Activated T-helper 1 cell treated with anti-CD3 and anti-CD28 coated beads, Interleukin-2, amount 50 U/mL, for 16 hours (primary cell): ENCODE data around the gene MACROD1.

Experiments
- DNase-seq, 2 donors: peaks; one replicate each; pipeline ENCODE4 v3.0.0-alpha.2; 2020; ENCODE audit warnings: low read depth in 1 of 2, low spot score in 1 of 2

MACROD1 gene

GRCh38 chr11:64077607-64078006 lies 88.3 kb downstream of the MACROD1 start:
- no peak for DNase-seq

GRCh38 chr11:64076758-64077157 lies 89.2 kb downstream of the MACROD1 start:
- DNase-seq: no peak

GRCh38 chr11:64074239-64074638 lies 91.7 kb downstream of the MACROD1 start:
- no peak for DNase-seq

- no peak for DNase-seq
Observed at GRCh38 chr11:64073542-64073941, 92.4 kb downstream of the MACROD1 start.

- no peak for DNase-seq
Observed at GRCh38 chr11:64072871-64073270, 93.0 kb downstream of the MACROD1 start.

- no peak for DNase-seq
Observed at GRCh38 chr11:64072403-64072802, 93.5 kb downstream of the MACROD1 start.

GRCh38 chr11:64071849-64072248 lies 94.1 kb downstream of the MACROD1 start:
- DNase-seq: no peak

- DNase-seq: no peak
Observed at GRCh38 chr11:64070314-64070681, 95.6 kb downstream of the MACROD1 start.

GRCh38 chr11:64069401-64070313 lies 96.3 kb downstream of the MACROD1 start:
- no peak for DNase-seq

- DNase-seq: no peak
Observed at GRCh38 chr11:64068705-64069400, 97.1 kb downstream of the MACROD1 start.

GRCh38 chr11:64067230-64067993 lies 98.5 kb downstream of the MACROD1 start:
- no peak for DNase-seq

GRCh38 chr11:64065712-64066111 lies 100.2 kb downstream of the MACROD1 start:
- no peak for DNase-seq

GRCh38 chr11:64065141-64065465 lies 100.8 kb downstream of the MACROD1 start:
- DNase-seq: no peak

- no peak for DNase-seq
Observed at GRCh38 chr11:64064374-64065140, 101.4 kb downstream of the MACROD1 start.

GRCh38 chr11:64063777-64064176 lies 102.1 kb downstream of the MACROD1 start:
- DNase-seq: no peak

- DNase-seq: no peak
Observed at GRCh38 chr11:64062185-64063039, 103.5 kb downstream of the MACROD1 start.

GRCh38 chr11:64060861-64061444 lies 105.0 kb downstream of the MACROD1 start:
- peak in 1 of 2 donors; percentile 30 for DNase-seq

GRCh38 chr11:64060263-64060860 lies 105.6 kb downstream of the MACROD1 start:
- DNase-seq: no peak
